GM23338 (cell line): Measurements from ENCODE around the gene MAT2A. TPM values are rescaled to one million over a fixed set of nuclear protein-coding genes. Genes with fewer than 3 reads are reported as not detected.

Source experiments
- ATAC-seq: fragments of 200-7000 bp; cut with Tn5 transposase; 3 replicates; pipeline ENCODE4 v1.9.1; 2020
- DNase-seq: peaks from one replicate; pipeline ENCODE4 v3.0.0-alpha.2; 2015; ENCODE audit warnings: low spot score
- H2AFZ ChIP-seq: fragments of 200-600 bp; sonication (generic); 2 replicates; pipeline ENCODE4 v1.8.0; 2016; ENCODE audit warnings: antibody characterized with exemption, mild to moderate bottlenecking, moderate library complexity
- H3F3A ChIP-seq: fragments of 200-600 bp; sonication (generic); replicated peaks from 2 replicates; pipeline ENCODE4 v1.8.0; 2017; ENCODE audit warnings: antibody characterized with exemption, mixed run types, low read depth
- H3K27ac ChIP-seq: fragments of 200-600 bp; sonication (generic); 2 replicates; pipeline ENCODE4 v1.6.1; 2016; ENCODE audit warnings: low read depth
- H3K27me3 ChIP-seq: fragments of 200-600 bp; sonication (generic); 2 replicates; pipeline ENCODE4 v1.8.0; 2016; ENCODE audit warnings: mild to moderate bottlenecking, mixed run types, moderate library complexity; ENCODE audit not compliant: insufficient read depth
- H3K36me3 ChIP-seq: fragments of 200-600 bp; sonication (generic); 2 replicates; pipeline ENCODE4 v1.8.0; 2016; ENCODE audit warnings: mild to moderate bottlenecking; ENCODE audit not compliant: insufficient read depth
- H3K4me1 ChIP-seq: fragments of 200-600 bp; sonication (generic); 2 replicates; pipeline ENCODE4 v1.8.0; 2016; ENCODE audit warnings: mild to moderate bottlenecking, moderate library complexity; ENCODE audit not compliant: insufficient read depth
- H3K4me2 ChIP-seq: fragments of 200-600 bp; sonication (generic); 2 replicates; pipeline ENCODE4 v1.7.1; 2017; ENCODE audit warnings: mixed run types
- H3K4me3 ChIP-seq: fragments of 200-600 bp; sonication (generic); 2 replicates; pipeline ENCODE4 v1.6.1; 2016; ENCODE audit warnings: mixed run types
- H3K79me2 ChIP-seq: fragments of 200-600 bp; sonication (generic); replicated peaks from 2 replicates; pipeline ENCODE4 v1.8.0; 2017; ENCODE audit warnings: mild to moderate bottlenecking; ENCODE audit not compliant: insufficient read depth
- H3K9me2 ChIP-seq: fragments of 200-600 bp; sonication (generic); 2 replicates; pipeline ENCODE4 v1.8.0; 2017; ENCODE audit not compliant: insufficient read depth
- H4K20me1 ChIP-seq: fragments of 200-600 bp; sonication (generic); replicated peaks from 2 replicates; pipeline ENCODE4 v1.8.0; 2017; ENCODE audit warnings: mild to moderate bottlenecking; ENCODE audit not compliant: insufficient read depth
- H3K27ac Mint-ChIP-seq: 2 replicates; pipeline ENCODE4 v1.8.0; 2020; ENCODE audit warnings: inconsistent platforms, mild to moderate bottlenecking, moderate library complexity, mixed read lengths
- H3K27me3 Mint-ChIP-seq: 3 replicates; pipeline ENCODE4 v1.8.0; 2022; ENCODE audit warnings: low read depth, mild to moderate bottlenecking, moderate library complexity, mixed read lengths, inconsistent platforms; ENCODE audit not compliant: insufficient read depth, poor library complexity
- H3K36me3 Mint-ChIP-seq: 3 replicates; pipeline ENCODE4 v1.8.0; 2021; ENCODE audit warnings: low read depth, mild to moderate bottlenecking, inconsistent platforms, moderate library complexity, mixed read lengths
- H3K4me1 Mint-ChIP-seq: 3 replicates; pipeline ENCODE4 v1.8.0; 2020; ENCODE audit warnings: mild to moderate bottlenecking, inconsistent platforms, mixed read lengths
- H3K4me3 Mint-ChIP-seq: 3 replicates; pipeline ENCODE4 v1.8.0; 2021; ENCODE audit warnings: moderate library complexity, mild to moderate bottlenecking, inconsistent platforms, mixed read lengths
- H3K9me3 Mint-ChIP-seq: 3 replicates; pipeline ENCODE4 v1.8.0; 2020; ENCODE audit warnings: moderate library complexity, mild to moderate bottlenecking, inconsistent platforms, mixed read lengths
- CREB1 ChIP-seq: fragments of 250-450 bp; sonication (Bioruptor Pico); IDR thresholded peaks from 2 replicates; pipeline ENCODE4 v1.5.0; 2020; ENCODE audit warnings: low read depth, mild to moderate bottlenecking, moderate library complexity
- EZH2 ChIP-seq: fragments of 200-600 bp; sonication (generic); IDR thresholded peaks from one replicate; pipeline ENCODE4 v1.8.0; 2017; ENCODE audit warnings: antibody characterized with exemption, mild to moderate bottlenecking, low read depth; ENCODE audit not compliant: unreplicated experiment
- EZH2phosphoT487 ChIP-seq: fragments of 200-600 bp; sonication (generic); IDR thresholded peaks from one replicate; pipeline ENCODE4 v1.8.1; 2018; ENCODE audit warnings: antibody characterized with exemption; ENCODE audit not compliant: unreplicated experiment
- NANOG ChIP-seq: IDR thresholded peaks from 2 replicates; pipeline ENCODE4 v1.6.1; 2016; ENCODE audit warnings: antibody characterized with exemption, borderline replicate concordance
- POLR2AphosphoS5 ChIP-seq: IDR thresholded peaks from 2 replicates; pipeline ENCODE4 v1.6.1; 2016; ENCODE audit warnings: antibody characterized with exemption, low read depth
- REST ChIP-seq: IDR thresholded peaks from one replicate; pipeline ENCODE4 v1.6.1; 2018; ENCODE audit warnings: antibody characterized with exemption; ENCODE audit not compliant: unreplicated experiment
- STAT1 ChIP-seq: IDR thresholded peaks from one replicate; pipeline ENCODE4 v1.6.1; 2016; ENCODE audit warnings: antibody characterized with exemption; ENCODE audit not compliant: unreplicated experiment
- ZNF114 ChIP-seq: fragments of 250-450 bp; sonication (Bioruptor Pico); IDR thresholded peaks from 2 replicates; pipeline ENCODE4 v1.5.0; 2020; ENCODE audit warnings: mild to moderate bottlenecking, moderate library complexity
- ZNF331 ChIP-seq: fragments of 250-450 bp; sonication (Bioruptor Pico); IDR thresholded peaks from 2 replicates; pipeline ENCODE4 v1.5.0; 2020; ENCODE audit warnings: low read depth, mild to moderate bottlenecking, moderate library complexity
- polyA plus RNA-seq: library from polyadenylated mRNA; unstranded; fragments of >200 nt; fragmentation: Nextera tagmentation; extraction: Ambion mirVana; gene quantifications from 2 replicates; pipeline ENCODE4 v1.2.1, GENCODE V29; 2016
- total RNA-seq: library from RNA; depleted of rRNA; stranded (reverse); fragments of >200 nt; shearing (Covaris generic); gene quantifications from 2 replicates; pipeline ENCODE4 v1.2.3, GENCODE V29; 2014
- TF ChIP-seq, protein P1 (sequence below): IDR thresholded peaks from 2 replicates; pipeline ENCODE4 v1.6.1; 2016; ENCODE audit warnings: antibody characterized with exemption

The MAT2A gene
- total and polyA plus RNA-seq, 2 experiments from 2014 or later = 105 to 232 TPM

GRCh38 chr2:85588236-85588635, 49.3 kb downstream of the MAT2A start:
- H3K27ac Mint-ChIP-seq = no peak overlapping the region
- no peaks in the 10 kb centered on the region for H3K36me3 ChIP-seq
- H3K79me2 ChIP-seq = no peaks in the 10 kb centered on the region
- peaks cover 3% of the 10 kb centered on the region; the same call in 1 of the 3 replicates for H3K36me3 Mint-ChIP-seq
- peaks cover 29% of the 10 kb centered on the region for H3K27me3 ChIP-seq
- no peak overlapping the region for H3K4me3 Mint-ChIP-seq
- H3K4me2 ChIP-seq = no peak overlapping the region
- H3K27ac ChIP-seq = no peak overlapping the region
- peaks cover 8% of the 10 kb centered on the region for H3K4me1 Mint-ChIP-seq
- H3F3A ChIP-seq = 0 out of 2 replicates have a peak, but pooled peaks cover 3% of the 10 kb centered on the region
- H3K27me3 Mint-ChIP-seq = peaks cover 25% of the 10 kb centered on the region
- H3K9me2 ChIP-seq = no peaks in the 10 kb centered on the region
- H3K4me1 ChIP-seq = peaks cover 7% of the 10 kb centered on the region; the same call in 1 of the 2 replicates
- H4K20me1 ChIP-seq = no peaks in the 10 kb centered on the region
- no peak overlapping the region for H3K4me3 ChIP-seq
- no peak overlapping the region for H2AFZ ChIP-seq
- ATAC-seq (no peak), DNase-seq (no peak)
- H3K9me3 Mint-ChIP-seq = 0 out of 3 replicates have a peak, but pooled peaks cover 3% of the 10 kb centered on the region
- TF ChIP-seq ZNF114 (CRISPR knock-in tag) = no peak
- no peak for TF ChIP-seq STAT1
- TF ChIP-seq EZH2phosphoT487 = no peak
- no peak for TF ChIP-seq CREB1 (CRISPR knock-in tag)
- no peak for TF ChIP-seq POLR2AphosphoS5
- no peak for TF ChIP-seq NANOG
- no peak for TF ChIP-seq EZH2

DNA sequence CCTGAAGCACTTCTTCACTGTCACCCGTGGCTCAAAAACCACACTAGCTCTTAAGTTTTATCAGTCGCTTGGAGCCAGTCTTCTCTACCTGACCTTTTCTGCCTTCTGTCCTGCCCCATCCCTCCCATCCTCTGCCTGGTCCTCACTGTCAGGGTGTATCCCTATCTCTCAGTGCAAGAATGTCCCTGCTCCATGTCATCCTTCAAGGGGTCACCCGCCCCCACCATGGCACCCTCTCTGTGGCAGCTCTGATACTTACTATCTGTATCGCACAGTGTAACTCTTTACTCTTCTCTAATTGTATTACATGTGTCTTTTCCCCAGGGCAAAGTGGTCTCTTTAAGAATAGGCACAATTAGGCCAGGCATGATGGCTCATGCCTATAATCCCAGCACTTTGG, 49.7 kb downstream of the MAT2A start:
- H3K27me3 Mint-ChIP-seq = peaks cover 23% of the 10 kb centered on the region
- H3K36me3 Mint-ChIP-seq = peaks cover under 1% of the 10 kb centered on the region; the same call in 1 of the 3 replicates
- H3K4me1 Mint-ChIP-seq = peaks cover 8% of the 10 kb centered on the region
- H3K4me2 ChIP-seq = no peak overlapping the region
- no peak for DNase-seq
- 0 out of 3 replicates have a peak, but pooled peaks cover under 1% of the 10 kb centered on the region for H3K9me3 Mint-ChIP-seq
- peaks cover 25% of the 10 kb centered on the region for H3K27me3 ChIP-seq
- no peak overlapping the region for H2AFZ ChIP-seq
- no peaks in the 10 kb centered on the region for H3K9me2 ChIP-seq
- no peak overlapping the region for H3K4me3 ChIP-seq
- H3F3A ChIP-seq = 0 out of 2 replicates have a peak, but pooled peaks cover 3% of the 10 kb centered on the region
- H3K27ac Mint-ChIP-seq = no peak overlapping the region
- no peaks in the 10 kb centered on the region for H4K20me1 ChIP-seq
- no peak for ATAC-seq
- H3K4me1 ChIP-seq = peaks cover 7% of the 10 kb centered on the region; the same call in 1 of the 2 replicates
- no peak for TF ChIP-seq CREB1 (CRISPR knock-in tag)
- TF ChIP-seq, protein P1, sequence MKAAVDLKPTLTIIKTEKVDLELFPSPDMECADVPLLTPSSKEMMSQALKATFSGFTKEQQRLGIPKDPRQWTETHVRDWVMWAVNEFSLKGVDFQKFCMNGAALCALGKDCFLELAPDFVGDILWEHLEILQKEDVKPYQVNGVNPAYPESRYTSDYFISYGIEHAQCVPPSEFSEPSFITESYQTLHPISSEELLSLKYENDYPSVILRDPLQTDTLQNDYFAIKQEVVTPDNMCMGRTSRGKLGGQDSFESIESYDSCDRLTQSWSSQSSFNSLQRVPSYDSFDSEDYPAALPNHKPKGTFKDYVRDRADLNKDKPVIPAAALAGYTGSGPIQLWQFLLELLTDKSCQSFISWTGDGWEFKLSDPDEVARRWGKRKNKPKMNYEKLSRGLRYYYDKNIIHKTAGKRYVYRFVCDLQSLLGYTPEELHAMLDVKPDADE = no peak
- no peaks in the 10 kb centered on the region for H3K36me3 ChIP-seq
- H3K27ac ChIP-seq = no peak overlapping the region
- no peaks in the 10 kb centered on the region for H3K79me2 ChIP-seq
- H3K4me3 Mint-ChIP-seq = no peak overlapping the region

- H3K9me2 ChIP-seq = no peaks in the 10 kb centered on the region
- 0 out of 2 replicates have a peak, but pooled peaks cover 3% of the 10 kb centered on the region for H3F3A ChIP-seq
- Mint-ChIP-seq H3K4me1 (peaks cover 9% of the 10 kb centered on the region), H3K4me3 (no peak overlapping the region), H3K36me3 (no peaks in the 10 kb centered on the region), H3K27me3 (peaks cover 18% of the 10 kb centered on the region), H3K27ac (no peak overlapping the region), H3K9me3 (no peaks in the 10 kb centered on the region)
- H3K27me3 ChIP-seq = peaks cover 20% of the 10 kb centered on the region
- H3K36me3 ChIP-seq = no peaks in the 10 kb centered on the region
- no peak overlapping the region for H3K27ac ChIP-seq
- ATAC-seq = no peak
- H3K4me2 ChIP-seq = no peak overlapping the region
- no peak overlapping the region for H2AFZ ChIP-seq
- DNase-seq = no peak
- H3K4me1 ChIP-seq = peaks cover 7% of the 10 kb centered on the region; the same call in 1 of the 2 replicates
- no peak overlapping the region for H3K4me3 ChIP-seq
- no peaks in the 10 kb centered on the region for H3K79me2 ChIP-seq
- no peaks in the 10 kb centered on the region for H4K20me1 ChIP-seq
- no peak for TF ChIP-seq CREB1 (CRISPR knock-in tag)
- TF ChIP-seq ZNF331 (CRISPR knock-in tag) = no peak
- no peak for TF ChIP-seq EZH2
- no peak for TF ChIP-seq POLR2AphosphoS5
- TF ChIP-seq NANOG = no peak
- no peak for TF ChIP-seq REST
- TF ChIP-seq, protein P1 = no peak
Measured at GRCh38 chr2:85589181-85589580, 50.2 kb downstream of the MAT2A start.
